Osteoblast (primary cell): Measurements from ENCODE around the gene COL4A1. TPM values are rescaled to one million over a fixed set of nuclear protein-coding genes. Genes with fewer than 3 reads are reported as not detected.

Experiments
- DNase-seq: peaks from one replicate; pipeline ENCODE4 v3.0.0; 2011; ENCODE audit warnings: low spot score, mixed read lengths; ENCODE audit not compliant: insufficient read length; ENCODE audit errors: missing footprints
- H2AFZ ChIP-seq: 2 replicates; pipeline ENCODE4 v1.6.0; 2011; ENCODE audit warnings: mild to moderate bottlenecking, low read length
- H3K27ac ChIP-seq: 2 replicates; pipeline ENCODE4 v1.5.1; 2011; ENCODE audit warnings: mild to moderate bottlenecking, low read depth, low read length, moderate library complexity
- H3K27me3 ChIP-seq: 2 replicates; pipeline ENCODE4 v1.6.0; 2012; ENCODE audit warnings: mild to moderate bottlenecking, control low read depth, inconsistent platforms, low read length, moderate library complexity; ENCODE audit not compliant: insufficient read depth
- H3K36me3 ChIP-seq: 2 replicates; pipeline ENCODE4 v1.5.1; 2011; ENCODE audit warnings: mild to moderate bottlenecking, low read length, control low read depth, moderate library complexity; ENCODE audit not compliant: insufficient read depth
- H3K4me1 ChIP-seq: 2 replicates; pipeline ENCODE4 v1.5.1; 2011; ENCODE audit warnings: mild to moderate bottlenecking, low read length, control low read depth, moderate library complexity; ENCODE audit not compliant: insufficient read depth
- H3K4me2 ChIP-seq: 2 replicates; pipeline ENCODE4 v1.6.0; 2011; ENCODE audit warnings: mild to moderate bottlenecking, low read length; ENCODE audit not compliant: insufficient read depth
- H3K4me3 ChIP-seq: fragments of 200-600 bp; sonication (generic); 3 replicates; pipeline ENCODE4 v1.5.1; 2012; ENCODE audit warnings: mild to moderate bottlenecking, low read length, inconsistent platforms; ENCODE audit not compliant: insufficient read depth
- H3K79me2 ChIP-seq: 2 replicates; pipeline ENCODE4 v1.6.0; 2012; ENCODE audit warnings: mild to moderate bottlenecking, low read length, control low read depth, inconsistent platforms; ENCODE audit not compliant: insufficient read depth
- H3K9me3 ChIP-seq: 2 replicates; pipeline ENCODE4 v1.5.1; 2011; ENCODE audit warnings: low read depth, low read length, control low read depth
- H4K20me1 ChIP-seq: 2 replicates; pipeline ENCODE4 v1.6.0; 2012; ENCODE audit warnings: mild to moderate bottlenecking, low read length, control low read depth; ENCODE audit not compliant: insufficient read depth
- CTCF ChIP-seq: IDR thresholded peaks from 2 replicates; pipeline ENCODE4 v1.5.1; 2011; ENCODE audit warnings: mild to moderate bottlenecking, low read depth, low read length, moderate library complexity; ENCODE audit errors: extremely low read depth
- total RNA-seq: library from RNA; depleted of rRNA; stranded (reverse); fragments of >200 nt; gene quantifications from 2 replicates; pipeline ENCODE4 v1.2.3, GENCODE V29; 2012

Gene COL4A1
- total RNA-seq, 1 donor: 412 TPM

GRCh38 chr13:110135977-110136597 lies 170.9 kb downstream of the COL4A1 start:
- Histone ChIP-seq H3K4me3 (no peak overlapping the region), H3K4me1 (peaks cover 23% of the 10 kb centered on the region), H3K9me3 (no peaks in the 10 kb centered on the region), H3K79me2 (no peaks in the 10 kb centered on the region), H3K4me2 (no peak overlapping the region), H3K36me3 (no peaks in the 10 kb centered on the region), H3K27me3 (no peaks in the 10 kb centered on the region), H4K20me1 (no peaks in the 10 kb centered on the region), H3K27ac (no peak overlapping the region), H2AFZ (no peak overlapping the region)
- DNase-seq: peak; percentile 36
- no peak for TF ChIP-seq CTCF

GRCh38 chr13:110134801-110135200 lies 172.2 kb downstream of the COL4A1 start:
- no peak for DNase-seq
- no peaks in the 10 kb centered on the region for H3K79me2 ChIP-seq
- H3K9me3 ChIP-seq: no peaks in the 10 kb centered on the region

GRCh38 chr13:110133425-110134235 lies 173.3 kb downstream of the COL4A1 start:
- Histone ChIP-seq H3K4me3 (no peak overlapping the region), H3K4me1 (peaks cover 27% of the 10 kb centered on the region), H3K27me3 (no peaks in the 10 kb centered on the region), H4K20me1 (no peaks in the 10 kb centered on the region), H3K4me2 (no peak overlapping the region), H3K36me3 (no peaks in the 10 kb centered on the region), H3K9me3 (no peaks in the 10 kb centered on the region), H3K27ac (no peak overlapping the region), H2AFZ (no peak overlapping the region), H3K79me2 (no peaks in the 10 kb centered on the region)
- TF ChIP-seq CTCF: no peak
- DNase-seq: peak; percentile 66

More at GRCh38 chr13:110134801-110135200, 172.2 kb downstream of the COL4A1 start:
- H3K4me3 ChIP-seq: no peak overlapping the region
- no peaks in the 10 kb centered on the region for H3K27me3 ChIP-seq
- H3K27ac ChIP-seq: no peak overlapping the region
- H3K4me2 ChIP-seq: no peak overlapping the region
- H4K20me1 ChIP-seq: no peaks in the 10 kb centered on the region
- no peak for TF ChIP-seq CTCF
- H3K4me1 ChIP-seq: peaks cover 23% of the 10 kb centered on the region
- H3K36me3 ChIP-seq: no peaks in the 10 kb centered on the region
- no peak overlapping the region for H2AFZ ChIP-seq
